ENCODE data around the gene RACGAP1. TPM values are rescaled to one million over a fixed set of nuclear protein-coding genes. Genes with fewer than 3 reads are reported as not detected.

RACGAP1 gene
- total RNA-seq, 1 donor from 2014 or later: 13.7 TPM

DNA sequence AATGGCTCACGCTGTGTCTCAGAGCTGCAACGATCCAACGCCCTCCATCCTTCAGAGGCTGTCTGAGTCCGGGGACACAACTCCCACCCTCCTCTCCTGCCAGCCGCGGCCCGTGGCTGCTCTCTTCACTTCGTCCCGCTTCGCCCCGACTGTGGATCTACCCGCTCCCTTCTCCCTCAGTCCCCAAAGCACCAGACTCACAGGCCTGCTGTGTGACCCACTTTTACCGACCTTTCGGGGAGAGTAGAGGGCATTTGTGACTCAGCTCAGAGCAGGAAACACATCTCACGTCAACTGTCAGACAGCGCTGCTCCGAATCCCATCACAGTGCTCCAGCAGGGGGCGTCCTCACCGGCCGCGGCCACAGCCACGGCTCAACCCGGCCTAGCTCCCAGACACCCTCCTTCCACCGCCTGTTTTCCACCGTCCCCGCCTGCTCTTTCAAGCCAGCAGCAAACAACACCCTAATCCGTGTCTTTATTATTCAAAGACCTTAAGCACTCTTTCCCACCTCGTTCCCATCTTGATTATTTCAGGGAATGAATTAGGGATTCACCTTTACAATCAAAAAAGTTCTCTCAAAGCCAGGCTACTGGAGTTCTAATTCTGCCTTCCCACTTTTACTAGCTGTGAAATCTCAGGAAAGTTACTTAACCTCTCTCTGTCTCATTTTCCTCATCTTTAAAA is 79.8 kb downstream of the RACGAP1 start:
- DNase-seq: peak; percentile 84
- peak; percentile 91 to 95 for ATAC-seq
- Histone ChIP-seq H3K9me3 (no peaks in the 10 kb centered on the region), H3K27me3 (ENCODE audit: low read depth) (no peaks in the 10 kb centered on the region), H3K4me3 (peak overlapping the region; percentile 10), H3K36me3 (no peaks in the 10 kb centered on the region), H3K27ac (no peak overlapping the region), H3K4me1 (peaks cover 14% of the 10 kb centered on the region)
- intact Hi-C loops (cut with DNase I): no loop called here
- TF ChIP-seq, protein P1, sequence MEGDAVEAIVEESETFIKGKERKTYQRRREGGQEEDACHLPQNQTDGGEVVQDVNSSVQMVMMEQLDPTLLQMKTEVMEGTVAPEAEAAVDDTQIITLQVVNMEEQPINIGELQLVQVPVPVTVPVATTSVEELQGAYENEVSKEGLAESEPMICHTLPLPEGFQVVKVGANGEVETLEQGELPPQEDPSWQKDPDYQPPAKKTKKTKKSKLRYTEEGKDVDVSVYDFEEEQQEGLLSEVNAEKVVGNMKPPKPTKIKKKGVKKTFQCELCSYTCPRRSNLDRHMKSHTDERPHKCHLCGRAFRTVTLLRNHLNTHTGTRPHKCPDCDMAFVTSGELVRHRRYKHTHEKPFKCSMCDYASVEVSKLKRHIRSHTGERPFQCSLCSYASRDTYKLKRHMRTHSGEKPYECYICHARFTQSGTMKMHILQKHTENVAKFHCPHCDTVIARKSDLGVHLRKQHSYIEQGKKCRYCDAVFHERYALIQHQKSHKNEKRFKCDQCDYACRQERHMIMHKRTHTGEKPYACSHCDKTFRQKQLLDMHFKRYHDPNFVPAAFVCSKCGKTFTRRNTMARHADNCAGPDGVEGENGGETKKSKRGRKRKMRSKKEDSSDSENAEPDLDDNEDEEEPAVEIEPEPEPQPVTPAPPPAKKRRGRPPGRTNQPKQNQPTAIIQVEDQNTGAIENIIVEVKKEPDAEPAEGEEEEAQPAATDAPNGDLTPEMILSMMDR (IDR thresholded peaks at IDR 0.05): peak; percentile 90

DNA sequence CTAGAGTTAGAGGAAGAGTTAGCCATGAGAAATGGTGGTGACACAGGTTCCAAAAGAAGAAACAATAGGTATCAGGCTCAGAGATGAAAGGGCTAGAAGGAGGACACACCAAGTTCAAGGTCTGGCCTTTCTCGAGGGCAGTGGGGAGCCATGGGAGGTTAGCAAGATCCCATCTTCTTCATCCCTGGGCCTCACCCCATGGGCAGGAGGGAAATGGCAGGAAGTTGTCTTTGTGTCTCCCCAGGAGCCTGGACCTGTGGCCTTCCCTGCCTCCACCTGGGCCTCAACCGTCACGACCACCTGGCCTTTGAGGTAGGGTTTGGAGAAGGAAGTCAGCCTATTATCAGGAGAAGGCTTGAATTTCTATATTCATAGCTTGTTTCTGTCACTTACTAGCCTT is 80.6 kb downstream of the RACGAP1 start:
- no peak for DNase-seq
- Histone ChIP-seq H3K36me3 (no peaks in the 10 kb centered on the region), H3K4me3 (no peak overlapping the region)

DNA sequence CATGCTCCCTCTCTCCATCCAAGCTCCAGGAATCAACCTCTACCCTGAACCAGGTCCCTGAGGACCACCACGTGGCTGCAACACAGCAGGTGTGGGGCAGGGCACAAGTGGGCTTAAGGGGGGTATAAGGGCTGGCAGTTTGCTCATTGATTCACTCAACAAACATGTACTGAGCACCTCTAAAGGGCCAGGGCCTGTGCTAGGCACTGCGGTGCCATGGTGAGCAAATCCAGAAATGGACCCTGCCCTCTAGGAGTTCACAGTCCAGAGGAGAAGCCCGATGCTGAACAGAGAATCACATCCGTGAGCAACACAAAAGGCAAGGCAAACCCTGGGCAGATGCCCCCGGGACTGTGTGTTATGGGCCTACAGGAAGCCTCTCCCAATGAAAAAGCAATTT is 81.2 kb downstream of the RACGAP1 start:
- intact Hi-C loops (cut with DNase I): no loop called here
- H3K36me3 ChIP-seq: no peaks in the 10 kb centered on the region
- H3K4me3 ChIP-seq: no peak overlapping the region
- H3K27ac ChIP-seq: no peak overlapping the region
- ATAC-seq: no peak
- DNase-seq: no peak
- peaks cover 14% of the 10 kb centered on the region for H3K4me1 ChIP-seq
- no peaks in the 10 kb centered on the region for H3K9me3 ChIP-seq
- TF ChIP-seq, protein P1 (IDR thresholded peaks at IDR 0.05): no peak
- no peaks in the 10 kb centered on the region for H3K27me3 ChIP-seq (ENCODE audit: low read depth)

More for the DNA sequence above, 80.6 kb downstream of the RACGAP1 start:
- intact Hi-C loops (cut with DNase I): no loop called here
- H3K9me3 ChIP-seq: no peaks in the 10 kb centered on the region
- H3K27me3 ChIP-seq (ENCODE audit: low read depth): no peaks in the 10 kb centered on the region
- TF ChIP-seq, protein P1 (IDR thresholded peaks at IDR 0.05): no peak
- H3K27ac ChIP-seq: no peak overlapping the region
- H3K4me1 ChIP-seq: peaks cover 14% of the 10 kb centered on the region
- ATAC-seq: no peak

DNA sequence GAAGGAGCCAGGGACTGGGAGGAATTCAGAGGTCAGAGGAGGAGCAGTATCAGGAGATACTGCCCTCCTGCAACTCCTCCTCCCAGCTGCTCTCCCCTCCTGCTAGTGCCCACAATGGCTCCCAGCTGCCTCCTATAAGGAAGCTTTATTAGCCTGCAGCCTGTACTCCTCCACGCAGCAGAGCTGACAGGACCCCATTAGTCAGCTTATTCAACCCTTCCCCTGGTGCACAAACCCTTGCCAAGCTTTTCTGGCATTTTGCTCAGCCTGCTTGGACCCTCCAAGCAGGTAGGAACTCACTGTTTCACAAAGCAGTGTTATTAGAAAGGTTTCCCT is 81.7 kb downstream of the RACGAP1 start:
- TF ChIP-seq, protein P1 (IDR thresholded peaks at IDR 0.05): no peak
- Histone ChIP-seq H3K4me3 (no peak overlapping the region), H3K9me3 (no peaks in the 10 kb centered on the region), H3K27me3 (ENCODE audit: low read depth) (no peaks in the 10 kb centered on the region), H3K4me1 (peaks cover 14% of the 10 kb centered on the region), H3K36me3 (no peaks in the 10 kb centered on the region), H3K27ac (no peak overlapping the region)
- DNase-seq (no peak), ATAC-seq (no peak)
- intact Hi-C loops (cut with DNase I): no loop called here

DNA sequence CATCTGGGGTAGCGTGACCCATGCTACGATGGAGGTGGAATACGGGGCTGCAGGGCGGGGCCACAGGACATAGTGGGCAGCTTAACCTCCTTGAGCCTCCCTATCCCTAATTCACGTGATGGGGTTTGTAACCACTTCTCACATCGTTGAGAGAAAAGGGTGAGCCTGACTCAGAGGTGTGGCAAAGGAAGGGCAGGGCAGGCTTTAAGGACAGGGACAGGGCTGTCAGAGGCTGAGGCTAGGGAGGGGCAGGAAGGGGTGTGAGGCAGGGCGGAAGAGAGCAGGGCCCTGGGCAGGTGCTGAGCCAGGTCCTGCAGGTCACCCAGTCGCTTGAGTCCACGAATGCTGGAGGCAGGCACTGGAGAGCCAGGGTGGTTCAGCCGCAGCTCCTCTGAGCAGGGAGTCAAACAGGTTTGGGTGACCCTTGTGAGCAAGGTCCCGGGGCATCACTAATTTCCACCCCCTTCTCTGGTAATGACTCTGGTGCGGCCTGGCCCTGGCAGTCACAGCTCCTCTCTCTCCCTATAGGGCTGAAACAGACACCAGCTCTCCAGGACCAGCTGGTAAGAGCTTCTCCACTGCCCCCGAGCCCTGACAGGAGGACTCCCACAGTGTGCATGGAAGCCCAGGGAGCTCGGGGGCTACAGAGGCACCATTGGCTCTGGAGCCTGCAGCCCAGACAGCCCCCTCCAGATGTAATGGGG is 82.2 kb downstream of the RACGAP1 start:
- intact Hi-C loops (cut with DNase I): no loop called here
- Histone ChIP-seq H3K27me3 (ENCODE audit: low read depth) (no peaks in the 10 kb centered on the region), H3K4me1 (peaks cover 14% of the 10 kb centered on the region), H3K36me3 (no peaks in the 10 kb centered on the region), H3K4me3 (no peak overlapping the region), H3K9me3 (no peaks in the 10 kb centered on the region), H3K27ac (no peak overlapping the region)
- TF ChIP-seq, protein P1 (IDR thresholded peaks at IDR 0.05): no peak
- peak; percentile 64 to 81 for ATAC-seq
- peak; percentile 63 for DNase-seq
